HG02678 (cell line): ENCODE measurements around the gene APOC1.

Source experiments
- ATAC-seq: cut with Tn5 transposase; IDR thresholded peaks from one replicate; pipeline ENCODE4 v1.9.1; 2021; ENCODE audit warnings: mild to moderate bottlenecking, moderate library complexity; ENCODE audit not compliant: unreplicated experiment

The APOC1 gene

GRCh38 chr19:44955505-44956439 is 41.4 kb downstream of the APOC1 start:
- peak; percentile 15 for ATAC-seq

DNA sequence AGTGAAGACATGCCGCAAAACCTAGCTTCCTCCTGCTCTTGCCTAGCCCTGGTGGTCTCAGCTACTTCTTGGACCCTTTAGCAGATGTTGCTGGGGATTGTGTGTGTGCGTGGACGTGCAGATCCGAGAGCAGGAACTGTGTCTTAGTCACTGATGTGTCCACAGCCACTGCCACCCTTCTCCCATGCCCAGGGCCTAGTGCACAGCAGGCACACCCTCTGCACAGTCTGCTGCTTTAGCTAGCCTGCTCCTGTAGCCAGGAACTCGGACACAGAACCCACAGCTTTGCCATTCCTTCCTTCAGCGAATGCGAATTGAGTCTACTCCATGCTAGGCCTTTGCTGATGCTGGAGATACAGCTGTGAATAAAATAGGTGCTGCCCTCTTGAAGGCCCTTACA is 43.1 kb downstream of the APOC1 start:
- ATAC-seq, result no peak

GRCh38 chr19:44958090-44958489 is 43.7 kb downstream of the APOC1 start:
- ATAC-seq, result no peak

DNA sequence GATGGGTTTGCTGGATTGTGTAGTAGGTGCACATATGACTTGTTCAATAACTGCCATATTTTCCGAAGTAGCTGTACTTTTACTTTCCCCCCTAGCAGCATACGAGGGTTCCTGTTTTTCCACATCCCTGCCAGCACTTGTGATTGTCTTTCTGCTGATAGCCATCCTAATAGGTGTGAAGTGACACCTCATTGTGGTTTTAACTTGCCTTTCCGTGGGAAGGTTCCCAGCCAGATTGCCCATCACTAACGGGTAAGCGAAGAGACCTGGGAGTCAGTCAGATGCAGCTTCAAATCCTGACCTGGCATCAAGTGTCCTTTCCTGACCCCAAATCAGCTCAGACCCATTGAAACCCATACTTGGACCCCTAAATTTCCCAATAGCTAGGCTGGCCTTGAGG is 45.3 kb downstream of the APOC1 start:
- ATAC-seq, result no peak

GRCh38 chr19:44960906-44961728 is 46.7 kb downstream of the APOC1 start:
- peak; percentile 55 for ATAC-seq

DNA sequence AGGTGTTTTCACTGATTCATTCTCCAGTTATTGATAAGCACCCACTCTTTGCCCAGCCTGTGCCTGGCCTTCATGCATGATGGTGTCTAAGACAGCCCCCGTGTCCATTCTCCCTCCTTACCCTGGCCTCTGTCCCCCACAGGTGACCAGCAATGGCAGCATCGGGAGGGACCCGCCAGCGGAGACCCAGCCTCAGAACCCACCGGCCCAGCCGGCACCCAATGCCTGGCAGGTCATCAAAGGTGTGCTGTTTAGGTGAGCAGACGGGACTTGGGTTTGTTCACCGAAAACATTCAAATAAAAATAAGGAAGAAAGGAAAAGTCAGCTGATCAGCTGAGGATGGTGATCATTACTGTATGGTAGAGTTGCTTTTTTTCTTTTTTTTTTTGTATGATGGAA is 47.4 kb downstream of the APOC1 start:
- ATAC-seq, result no peak

DNA sequence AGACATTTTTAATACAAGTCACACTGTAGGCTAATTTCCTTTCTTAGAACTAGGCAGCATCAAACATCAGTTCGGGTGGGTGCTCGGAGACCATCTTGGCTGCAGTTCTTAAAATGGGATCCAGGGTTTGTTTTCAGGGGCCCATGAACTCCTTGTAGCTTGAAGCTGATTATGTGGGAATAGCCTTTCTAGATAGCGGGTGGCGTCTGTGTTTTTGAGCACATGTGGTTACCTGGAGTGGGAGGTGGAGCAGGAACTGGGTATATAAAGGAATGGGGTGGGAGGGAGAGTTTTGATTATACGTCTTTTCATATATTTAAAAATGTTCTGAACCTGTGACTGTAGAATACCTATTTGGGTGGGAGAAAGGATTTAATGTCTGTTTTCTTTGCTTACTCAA is 53.7 kb downstream of the APOC1 start:
- ATAC-seq, result no peak

DNA sequence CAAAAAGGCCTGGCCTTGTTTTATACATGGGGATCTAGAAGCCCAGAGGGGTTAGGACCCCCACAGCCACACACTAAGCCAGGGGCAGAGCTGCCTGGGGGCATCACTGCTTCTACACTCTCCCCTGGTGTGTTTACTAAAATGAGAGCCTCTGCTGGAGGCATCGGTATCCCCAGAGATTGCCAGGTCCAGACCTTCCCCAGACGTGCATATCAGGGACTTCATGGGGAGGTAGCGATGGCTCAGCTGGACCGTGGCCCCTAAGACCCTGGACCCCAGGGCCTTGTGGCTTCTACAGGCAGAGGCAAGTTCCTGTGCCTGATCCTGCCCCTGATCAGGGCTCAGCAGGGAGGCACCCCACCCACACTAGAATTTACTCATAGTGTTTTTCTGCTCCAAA is 54.3 kb downstream of the APOC1 start:
- no peak for ATAC-seq
